Sigmoid colon (tissue), 7 donors: Measurements from ENCODE around the gene OR56A1. TPM values are rescaled to one million over a fixed set of nuclear protein-coding genes. Genes with fewer than 3 reads are reported as not detected.

Experiments used
- DNase-seq: peaks from one replicate; pipeline ENCODE4 v3.0.0-alpha.2; 2019
- H3K27ac ChIP-seq, 4 donors: fragments of 200-600 bp; sonication (generic); one replicate each; pipeline ENCODE4 v1.5.1; 2016 to 2019; ENCODE audit warnings: mild to moderate bottlenecking in 1 of 4
- H3K27me3 ChIP-seq, 3 donors: fragments of 200-600 bp; sonication (generic); one replicate each; pipeline ENCODE4 v1.5.1; 2019; ENCODE audit warnings: mild to moderate bottlenecking in 1 of 3
- H3K36me3 ChIP-seq, 4 donors: fragments of 200-600 bp; sonication (generic); one replicate each; pipeline ENCODE4 v1.5.1; 2016 to 2019
- H3K4me1 ChIP-seq, 4 donors: fragments of 200-600 bp; sonication (generic); one replicate each; pipeline ENCODE4 v1.5.1; 2017 to 2019
- H3K4me3 ChIP-seq, 4 donors: fragments of 200-600 bp; sonication (generic); one replicate each; pipeline ENCODE4 v1.5.1; 2017 to 2019; ENCODE audit warnings: mild to moderate bottlenecking in 2 of 4, moderate library complexity in 1 of 4
- H3K9me3 ChIP-seq, 4 donors: fragments of 200-600 bp in 3 of 4; sonication (generic) in 3 of 4; one replicate each; pipeline versions ENCODE4 v1.5.1 to v1.6.1; 2013 to 2019
- CTCF ChIP-seq, 4 experiments: fragments of 450-650 bp in 3 of 4; fragments of 200-600 bp in 1 of 4; IDR thresholded peaks; one replicate each; pipeline ENCODE4 v1.5.1; 2016 to 2019; ENCODE audit warnings: antibody characterized with exemption in 4 of 4, mild to moderate bottlenecking in 3 of 4, moderate library complexity in 2 of 4
- EP300 ChIP-seq, 4 donors: sonication (generic); formaldehyde crosslinking; IDR thresholded peaks; one replicate each; pipeline ENCODE4 v1.6.1; 2017; ENCODE audit warnings: antibody characterized with exemption in 4 of 4
- POLR2A ChIP-seq, 2 donors: fragments of 450-650 bp; IDR thresholded peaks; one replicate each; pipeline ENCODE4 v1.6.1; 2016; ENCODE audit warnings: antibody characterized with exemption in 2 of 2, mild to moderate bottlenecking in 2 of 2, moderate library complexity in 2 of 2
- POLR2AphosphoS5 ChIP-seq, 4 donors: sonication (generic); formaldehyde crosslinking; IDR thresholded peaks; one replicate each; pipeline ENCODE4 v1.6.1; 2017; ENCODE audit warnings: antibody characterized with exemption in 4 of 4
- WGBS, 2 donors: extraction: QIAGEN DNeasy Blood & Tissue Kit; methylation state at CpG; one replicate each; pipeline ENCODE4 v1.1.7; 2013; 5-methylcytosine and 5-hydroxymethylcytosine counted together
- intact Hi-C: fragments of 100-400 bp; cut with DNase I; formaldehyde crosslinking; loops from one replicate; pipeline ENCODE4 v1.15.1; 2023
- polyA plus RNA-seq, 3 donors: library from polyadenylated mRNA; stranded (reverse); fragments of 200-250 nt; gene quantifications; one replicate each; pipeline ENCODE4 v1.2.3, GENCODE V29; 2013
- total RNA-seq, 4 donors: library from RNA; depleted of rRNA; stranded (reverse); fragments of >200 nt; gene quantifications; one replicate each; pipeline ENCODE4 v1.1.0, GENCODE V29; 2016
- donor health status: healthy with polysubstance abuse.
- donor health status: Bipolar disorder and iron deficiency.
- donor health status: healthy.

OR56A1 gene
- total and polyA plus RNA-seq, 7 donors: under 0.01 TPM; not detected in 6

DNA sequence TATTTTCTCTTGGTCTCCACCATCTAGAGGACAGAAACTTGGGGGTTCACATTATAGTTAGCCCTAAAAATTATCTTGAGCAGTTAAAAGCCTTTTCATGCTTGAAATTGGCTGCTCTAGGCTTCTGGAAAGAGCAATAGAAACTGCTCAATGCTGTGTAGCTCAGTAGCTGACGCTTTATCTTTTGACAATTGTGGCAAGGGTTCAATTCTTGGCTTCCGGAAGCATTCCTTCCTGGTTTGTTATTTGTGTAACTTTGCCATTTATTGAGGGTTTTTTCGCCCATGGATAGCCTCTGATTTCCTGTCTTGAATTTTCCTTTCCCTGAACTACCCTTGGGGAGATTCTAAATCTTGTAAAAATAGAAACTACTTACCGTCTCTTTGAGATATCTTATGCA, 10.3 kb upstream of the OR56A1 start:
- TF ChIP-seq POLR2AphosphoS5 (IDR thresholded peaks at IDR 0.05) (no peak), POLR2A (IDR thresholded peaks at IDR 0.05) (no peak), EP300 (IDR thresholded peaks at IDR 0.05) (no peak), CTCF (IDR thresholded peaks at IDR 0.05) (no peak)
- intact Hi-C loops: no loop called here
- Histone ChIP-seq H3K27ac (no peak overlapping the region), H3K4me3 (no peak overlapping the region), H3K36me3 (no peaks in the 10 kb centered on the region), H3K4me1 (no peaks in the 10 kb centered on the region), H3K9me3 (no peaks in the 10 kb centered on the region), H3K27me3 (no peaks in the 10 kb centered on the region)
- 44 to 45% methylated on average over 4 of the region's 4 CpGs for WGBS, 2 donors
- DNase-seq: no peak

GRCh38 chr11:6027501-6027900, 3.1 kb downstream of the OR56A1 start:
- H3K36me3 ChIP-seq: no peaks in the 10 kb centered on the region
- H3K4me3 ChIP-seq: no peak overlapping the region
- 87 to 88% methylated on average over 1 of the region's 1 CpG for WGBS, 2 donors
- no peak for TF ChIP-seq POLR2A (IDR thresholded peaks at IDR 0.05)
- no peak for TF ChIP-seq POLR2AphosphoS5 (IDR thresholded peaks at IDR 0.05)
- no peak for TF ChIP-seq CTCF (IDR thresholded peaks at IDR 0.05)
- TF ChIP-seq EP300 (IDR thresholded peaks at IDR 0.05): no peak
- DNase-seq: no peak
- no peaks in the 10 kb centered on the region for H3K27me3 ChIP-seq
- intact Hi-C loops: no loop called here
- peaks cover 0 to 8% (median 0%) of the 10 kb centered on the region in 4 donors for H3K4me1 ChIP-seq
- no peak overlapping the region for H3K27ac ChIP-seq
- no peaks in the 10 kb centered on the region for H3K9me3 ChIP-seq

GRCh38 chr11:6025056-6025455, 5.5 kb downstream of the OR56A1 start:
- no peaks in the 10 kb centered on the region for H3K9me3 ChIP-seq
- H3K27ac ChIP-seq: no peak overlapping the region
- intact Hi-C loops: no loop called here
- peaks cover 0 to 3% (median 0%) of the 10 kb centered on the region in 4 donors for H3K4me1 ChIP-seq
- DNase-seq: no peak
- H3K4me3 ChIP-seq: no peak overlapping the region
- 68 to 81% methylated on average over 2 of the region's 2 CpGs for WGBS, 2 donors
- TF ChIP-seq EP300 (IDR thresholded peaks at IDR 0.05) (no peak), CTCF (IDR thresholded peaks at IDR 0.05) (no peak)
- H3K27me3 ChIP-seq: no peaks in the 10 kb centered on the region
- no peaks in the 10 kb centered on the region for H3K36me3 ChIP-seq

- no peaks in the 10 kb centered on the region for H3K27me3 ChIP-seq
- no peaks in the 10 kb centered on the region for H3K36me3 ChIP-seq
- H3K4me1 ChIP-seq: no peaks in the 10 kb centered on the region
- intact Hi-C loops: loop anchor here (2.0 to 5.0 kb wide), 3 partner anchors 294 to 340 kb away; no protein-coding TSS in a partner anchor
- peak in 3 of 4 experiments; percentile 22 to 45 (median 42) for TF ChIP-seq CTCF (IDR thresholded peaks at IDR 0.05)
- no peak for TF ChIP-seq POLR2AphosphoS5 (IDR thresholded peaks at IDR 0.05)
- no peak for TF ChIP-seq EP300 (IDR thresholded peaks at IDR 0.05)
- no peak for TF ChIP-seq POLR2A (IDR thresholded peaks at IDR 0.05)
- WGBS, 2 donors: 1% methylated on average over 4 of the region's 4 CpGs
- no peak for DNase-seq
- no peak overlapping the region for H3K27ac ChIP-seq
- H3K9me3 ChIP-seq: no peaks in the 10 kb centered on the region
- H3K4me3 ChIP-seq: no peak overlapping the region
Measured at GRCh38 chr11:6022956-6023355, 7.6 kb downstream of the OR56A1 start.

- TF ChIP-seq EP300 (IDR thresholded peaks at IDR 0.05) (no peak), POLR2A (IDR thresholded peaks at IDR 0.05) (no peak), POLR2AphosphoS5 (IDR thresholded peaks at IDR 0.05) (no peak), CTCF (IDR thresholded peaks at IDR 0.05) (no peak)
- Histone ChIP-seq H3K27ac (no peak overlapping the region), H3K36me3 (no peaks in the 10 kb centered on the region), H3K4me1 (no peaks in the 10 kb centered on the region), H3K9me3 (peaks cover 0 to 6% (median 0%) of the 10 kb centered on the region in 4 donors), H3K4me3 (no peak overlapping the region), H3K27me3 (no peaks in the 10 kb centered on the region)
- no peak for DNase-seq
- 71 to 76% methylated on average over 3 of the region's 3 CpGs for WGBS, 2 donors
- intact Hi-C loops: no loop called here
Measured at GRCh38 chr11:6013042-6013441, 17.5 kb downstream of the OR56A1 start.
